HG02840 (cell line): ENCODE results near the gene VDR.
"Not testable (repeated sequence)": the region's sequence is repeated elsewhere in the genome, so short reads cannot be mapped to it uniquely, and the experiment has no call there.

Experiments used
- ATAC-seq: cut with Tn5 transposase; IDR thresholded peaks from one replicate; pipeline ENCODE4 v1.9.1; 2021; ENCODE audit warnings: mild to moderate bottlenecking, moderate library complexity, moderate number of reproducible peaks; ENCODE audit not compliant: unreplicated experiment, low FRiP score

The VDR gene

DNA sequence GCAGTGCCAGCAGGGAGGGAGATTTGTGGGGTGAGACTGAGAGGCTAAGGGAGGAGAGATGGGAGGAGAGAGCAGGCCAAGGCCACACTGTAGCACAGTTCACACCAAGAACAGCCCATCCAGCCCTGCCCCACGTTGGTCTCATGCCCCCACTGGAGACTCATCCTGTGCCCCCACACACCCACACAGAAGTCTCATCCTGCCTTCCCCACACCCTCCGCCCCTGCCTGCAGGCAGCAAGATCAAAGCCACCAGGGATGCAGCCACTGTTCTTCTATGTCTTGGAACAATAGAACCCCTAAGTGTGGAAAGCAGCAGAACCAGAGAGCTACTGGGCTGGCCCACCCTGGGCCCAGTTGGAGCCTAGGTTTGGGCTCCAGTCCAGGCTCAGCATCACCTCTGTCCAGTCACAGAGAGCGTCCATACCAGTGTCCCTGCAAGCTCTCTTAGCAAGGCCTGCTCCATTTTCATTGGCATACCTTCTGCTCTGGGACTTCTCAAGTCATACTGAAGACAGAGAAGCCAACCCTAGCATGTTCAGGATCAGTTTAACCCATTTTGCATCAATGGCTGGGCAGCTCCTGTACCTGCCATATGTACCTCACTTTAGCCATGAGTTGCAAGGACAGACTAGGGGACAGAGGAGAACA lies 53.4 kb downstream of the VDR start:
- no peak for ATAC-seq

DNA sequence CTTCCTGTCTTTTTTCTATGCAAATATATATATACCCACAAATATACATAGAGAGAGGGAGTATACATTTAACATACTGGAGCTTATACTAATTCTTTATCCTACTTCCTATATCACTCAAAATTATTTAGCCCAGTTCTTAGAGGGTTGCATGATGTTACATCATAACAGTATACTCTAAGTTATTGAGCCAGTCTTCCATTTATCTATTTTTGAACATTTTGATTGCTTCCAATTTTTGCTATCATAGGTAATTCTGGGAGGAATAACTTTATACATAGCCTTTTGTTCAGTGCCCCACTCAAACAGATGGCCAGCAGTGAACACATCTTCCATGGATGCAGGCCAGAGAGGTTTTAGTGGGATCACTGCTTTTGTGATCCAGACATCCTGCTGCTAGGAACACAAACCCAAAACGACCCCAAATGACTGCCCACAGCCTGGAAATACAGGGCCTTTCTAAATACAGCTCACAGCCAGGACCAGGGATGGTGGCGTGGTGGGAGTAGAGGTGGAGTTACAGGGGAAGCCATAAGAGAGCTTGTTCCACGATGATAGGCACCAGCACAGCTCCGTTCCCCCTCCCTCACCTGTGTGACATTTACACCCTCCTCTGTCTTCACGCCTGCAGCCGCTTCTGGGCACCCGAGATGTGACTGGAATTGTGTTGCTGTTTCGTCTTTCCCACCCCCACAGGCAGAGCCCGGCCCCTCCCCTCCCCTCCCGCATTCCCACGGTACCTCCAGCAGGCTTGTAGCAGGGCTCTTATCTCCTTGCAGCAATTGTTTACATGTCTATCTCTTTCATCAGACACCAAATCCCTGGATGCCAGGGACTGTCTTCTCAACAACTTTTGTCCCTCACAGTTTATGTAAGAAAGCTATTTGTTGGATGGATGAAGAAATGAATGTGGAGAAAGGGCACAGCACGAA lies 54.4 kb downstream of the VDR start:
- ATAC-seq: no peak

DNA sequence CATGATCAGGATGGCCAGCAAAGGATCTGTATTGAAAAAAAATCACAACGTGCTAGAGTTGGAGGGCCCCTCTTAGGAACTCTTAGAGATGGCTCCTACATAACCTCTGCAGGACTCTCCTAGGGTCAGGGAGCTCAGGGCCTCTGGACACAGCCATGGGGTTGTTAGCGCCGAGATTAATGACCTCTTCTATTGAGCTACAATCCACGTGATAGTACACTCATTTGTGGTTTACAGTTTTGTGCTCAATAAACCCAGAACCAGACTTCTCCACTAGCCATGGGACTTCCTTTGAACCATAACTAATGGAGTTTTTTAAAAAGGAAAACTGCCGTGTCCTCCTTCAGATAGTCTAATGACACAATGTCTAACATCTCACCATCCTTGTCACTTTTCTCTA lies 55.5 kb downstream of the VDR start:
- ATAC-seq: no peak

DNA sequence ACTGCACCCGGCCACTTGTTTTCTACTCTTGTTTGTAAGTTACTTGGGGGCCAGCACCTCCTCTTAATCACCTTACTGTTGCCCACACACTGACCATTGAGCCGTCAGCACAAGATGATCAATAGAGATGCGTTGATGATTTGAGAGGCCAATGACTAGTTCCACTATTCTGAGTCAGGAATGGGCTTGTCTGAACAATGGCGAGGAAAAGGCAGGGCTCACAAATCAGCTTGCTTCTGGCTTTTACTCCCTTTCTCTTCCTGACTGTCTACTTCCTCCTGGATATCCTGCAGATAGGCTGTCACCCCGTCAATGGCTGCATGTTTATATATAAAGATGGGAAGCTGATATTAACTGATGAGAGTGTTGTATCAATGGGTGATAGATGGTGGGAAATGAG lies 55.9 kb downstream of the VDR start:
- no peak for ATAC-seq

DNA sequence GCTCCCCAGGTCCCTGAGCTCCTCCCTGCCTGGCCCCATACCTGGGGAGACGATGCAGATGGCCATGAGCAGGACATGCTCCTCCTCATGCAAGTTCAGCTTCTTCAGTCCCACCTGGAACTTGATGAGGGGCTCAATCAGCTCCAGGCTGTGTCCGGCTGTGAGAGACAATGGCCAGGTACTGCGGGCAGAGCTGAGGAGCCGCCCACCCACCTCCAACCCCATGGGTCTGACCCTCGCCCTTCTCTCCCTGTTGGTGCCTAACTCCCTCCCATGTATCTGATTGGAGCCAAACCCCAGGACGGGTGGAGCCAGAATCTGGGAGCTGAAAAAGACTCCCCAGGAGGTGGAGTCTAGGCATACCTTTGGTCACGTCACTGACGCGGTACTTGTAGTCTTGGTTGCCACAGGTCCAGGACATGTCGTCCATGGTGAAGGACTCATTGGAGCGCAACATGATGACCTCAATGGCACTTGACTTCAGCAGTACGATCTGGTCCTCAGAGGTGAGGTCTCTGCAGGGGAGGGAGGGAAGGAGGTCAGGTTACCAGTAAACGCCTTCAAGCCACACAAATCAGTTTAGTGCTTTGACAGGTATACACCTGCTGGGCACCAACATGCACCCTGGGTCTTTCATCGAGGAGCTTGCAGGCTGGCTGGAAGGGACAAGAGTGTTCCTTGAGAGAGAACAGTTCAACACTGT lies 58.3 kb downstream of the VDR start:
- no peak for ATAC-seq

DNA sequence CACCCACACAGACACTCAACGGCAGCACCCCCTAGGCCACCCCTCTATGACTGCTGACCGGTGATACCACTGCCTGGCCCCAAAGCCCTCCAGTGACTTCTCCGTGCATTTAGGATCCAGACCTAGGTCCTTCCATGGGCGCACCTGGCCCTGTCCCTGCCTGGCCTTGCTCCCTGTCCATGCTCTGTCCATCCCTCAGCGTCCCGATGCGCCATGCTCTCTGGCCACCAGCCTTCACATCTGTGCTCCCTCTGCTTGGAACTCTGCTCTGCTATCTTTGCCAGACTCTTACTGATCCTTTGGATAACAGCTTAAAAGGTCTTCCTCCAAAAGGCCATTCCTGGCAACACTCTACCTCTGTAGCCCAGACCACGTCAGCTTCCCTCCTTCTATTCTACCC lies 59.7 kb downstream of the VDR start:
- no peak for ATAC-seq

DNA sequence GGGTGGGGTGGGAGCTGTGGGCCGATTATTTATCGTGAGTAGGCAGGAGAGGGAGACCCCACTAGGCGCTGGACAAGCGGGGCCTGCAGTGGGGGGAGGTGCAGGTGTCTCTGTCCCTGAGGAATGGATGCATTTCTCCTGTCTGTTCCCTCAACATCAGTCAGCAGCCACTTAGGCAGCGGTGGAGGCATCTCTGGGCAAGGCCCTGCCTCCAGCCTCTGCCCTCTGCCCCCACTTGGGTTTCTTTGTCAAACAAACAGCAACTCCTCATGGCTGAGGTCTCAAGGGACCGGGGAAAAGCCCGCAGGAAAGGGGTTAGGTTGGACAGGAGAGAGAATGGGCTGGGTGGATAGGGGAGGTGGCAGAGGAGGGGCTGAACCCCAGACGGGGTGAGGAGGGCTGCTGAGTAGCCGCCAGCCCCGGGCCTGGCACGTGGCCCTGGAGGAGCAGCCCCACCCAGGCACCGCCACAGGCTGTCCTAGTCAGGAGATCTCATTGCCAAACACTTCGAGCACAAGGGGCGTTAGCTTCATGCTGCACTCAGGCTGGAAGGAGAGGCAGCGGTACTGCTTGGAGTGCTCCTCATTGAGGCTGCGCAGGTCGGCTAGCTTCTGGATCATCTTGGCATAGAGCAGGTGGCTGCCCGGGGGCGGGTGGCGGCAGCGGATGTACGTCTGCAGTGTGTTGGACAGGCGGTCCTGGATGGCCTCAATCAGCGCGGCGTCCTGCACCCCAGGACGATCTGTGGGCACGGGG lies 60.4 kb downstream of the VDR start:
- ATAC-seq: no peak

DNA sequence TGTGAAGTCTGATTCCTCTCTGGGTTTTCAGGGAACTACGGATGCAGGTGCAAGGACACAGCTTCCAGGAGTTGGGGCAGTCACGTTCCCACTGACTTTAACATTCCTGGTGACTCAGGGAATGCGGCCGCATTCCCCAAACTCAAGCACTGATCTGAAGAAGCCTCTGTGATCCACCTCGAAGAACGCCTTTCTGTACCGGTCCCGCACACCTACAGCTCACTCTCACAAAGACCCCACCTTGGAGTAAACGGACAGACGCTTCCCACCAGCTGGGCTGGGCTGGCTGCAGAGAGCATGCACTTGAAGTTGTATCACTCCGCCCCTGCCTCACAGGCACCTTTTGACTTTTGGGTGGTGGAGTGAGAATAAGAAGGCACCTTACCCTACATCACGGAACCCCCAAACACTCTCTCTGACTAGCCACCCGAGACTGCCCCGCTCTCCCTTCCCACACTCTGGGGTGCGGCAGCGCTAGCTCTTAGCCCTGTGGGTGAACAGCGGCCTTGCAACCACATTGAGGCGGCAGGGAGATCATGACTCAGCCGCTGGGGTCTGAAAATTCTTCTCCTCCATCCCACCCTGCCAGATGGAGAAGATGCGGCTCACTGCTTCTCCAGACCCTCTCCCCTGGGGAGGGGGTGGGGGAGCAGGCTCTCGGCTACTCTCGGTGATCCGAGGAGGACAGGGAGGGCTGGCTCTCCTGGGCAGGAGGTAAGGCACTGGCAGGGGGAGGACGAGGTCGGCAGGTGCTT lies 61.4 kb downstream of the VDR start:
- no peak for ATAC-seq

DNA sequence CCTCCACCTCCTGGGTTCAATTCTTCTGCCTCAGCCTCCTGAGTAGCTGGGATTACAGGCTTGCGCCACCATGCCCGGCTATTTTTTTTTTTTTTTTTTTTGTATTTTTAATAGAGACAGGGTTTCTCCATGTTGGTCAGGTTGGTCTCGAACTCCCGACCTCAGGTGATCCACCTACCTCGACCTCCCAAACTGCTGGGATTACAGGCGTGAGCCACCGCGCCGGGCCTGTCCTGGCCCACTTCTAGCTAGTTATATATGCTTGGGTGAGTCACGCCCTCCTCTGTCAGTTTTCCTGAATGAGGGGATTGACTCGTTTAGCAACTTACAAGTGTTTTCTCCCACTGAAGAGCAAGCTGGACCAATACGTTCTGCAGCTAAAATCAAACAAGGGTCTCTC lies 62.3 kb downstream of the VDR start:
- not testable (repeated sequence) for ATAC-seq

DNA sequence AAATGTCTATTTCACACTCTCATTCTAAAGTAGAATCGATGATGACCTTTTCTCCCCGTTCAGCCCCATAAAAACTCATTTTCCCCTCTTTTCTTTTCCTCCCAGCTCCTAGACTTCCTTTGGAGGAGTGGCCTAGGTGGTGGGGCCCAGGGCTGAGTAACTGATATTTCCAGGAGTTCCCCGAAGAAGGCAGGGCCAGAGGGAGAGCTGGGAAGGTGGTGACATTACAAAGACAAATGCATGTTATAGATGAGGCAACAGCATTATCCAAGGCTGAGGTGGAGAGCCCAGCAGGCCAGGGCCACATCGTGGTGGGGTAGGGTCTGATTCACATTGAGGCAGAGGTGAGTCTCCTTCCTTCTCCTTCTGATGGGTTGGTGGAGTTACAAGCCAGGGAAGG lies 62.9 kb downstream of the VDR start:
- ATAC-seq: no peak

DNA sequence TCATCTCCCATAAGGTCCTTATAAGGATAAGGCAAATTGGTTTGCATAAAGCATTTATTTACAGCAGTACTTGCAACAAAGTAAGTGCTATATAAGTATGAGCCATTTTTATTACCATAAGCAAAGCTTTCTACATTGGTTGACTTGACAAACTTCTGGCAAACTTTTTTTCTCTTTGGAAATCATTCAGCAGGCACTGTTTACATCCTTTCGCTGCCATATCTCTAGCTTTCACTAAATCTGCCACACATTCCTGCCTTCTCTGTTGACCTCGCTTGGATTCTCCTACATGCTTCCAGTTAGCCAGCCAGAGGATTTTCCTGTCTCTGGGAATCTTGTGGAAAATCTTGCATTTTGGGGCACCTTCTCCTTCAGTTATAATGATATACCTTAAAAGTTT lies 63.3 kb downstream of the VDR start:
- ATAC-seq: no peak

DNA sequence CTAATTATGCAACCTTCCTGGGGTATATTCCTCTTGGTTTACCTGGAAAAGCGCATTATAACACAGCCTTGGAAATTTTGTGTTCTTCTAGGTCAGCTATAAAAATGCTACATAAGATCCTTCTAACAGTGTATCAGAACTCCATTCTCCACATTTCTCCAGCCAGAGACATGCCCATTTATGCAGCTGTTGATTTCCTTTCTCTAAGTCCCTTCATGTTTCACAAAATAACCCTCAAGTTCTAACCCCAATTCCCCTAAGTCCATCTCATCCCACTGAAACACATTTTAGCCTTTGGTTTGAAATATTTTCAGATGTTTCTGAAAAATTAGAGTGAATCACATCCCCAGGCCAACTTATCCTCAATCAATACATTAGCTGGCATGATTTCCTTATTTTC lies 64.2 kb downstream of the VDR start:
- no peak for ATAC-seq

DNA sequence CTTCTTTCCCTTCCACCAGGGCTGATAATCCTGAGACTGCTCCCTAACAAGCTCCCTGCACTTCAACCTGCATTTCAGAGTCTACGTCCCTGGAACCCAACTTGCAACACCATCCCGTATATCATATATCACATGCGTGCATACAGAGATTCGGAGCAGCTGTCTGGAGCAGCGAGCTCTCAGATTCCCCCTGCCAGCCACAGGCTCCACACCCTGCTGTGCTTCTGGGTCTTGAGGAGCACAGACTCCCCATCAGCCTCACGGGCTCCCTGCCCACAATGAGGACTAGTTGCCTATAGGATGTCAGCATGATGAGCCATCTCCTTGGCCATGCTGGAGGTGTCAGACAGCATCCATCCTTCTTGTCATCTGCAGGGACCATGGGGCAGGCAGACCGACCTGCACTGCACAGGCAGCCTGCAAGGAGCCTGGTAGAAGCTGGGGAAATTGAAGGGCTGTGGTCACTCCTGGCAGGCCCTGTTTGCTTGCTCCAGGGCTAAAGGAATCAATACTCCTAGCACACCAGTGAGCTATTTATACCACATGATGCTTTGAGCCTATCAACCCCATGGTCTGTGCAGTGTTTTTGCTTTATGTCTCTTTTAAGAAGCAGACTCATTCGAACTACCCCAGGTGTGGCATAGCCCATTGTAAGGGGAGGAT lies 65.4 kb downstream of the VDR start:
- ATAC-seq: no peak

DNA sequence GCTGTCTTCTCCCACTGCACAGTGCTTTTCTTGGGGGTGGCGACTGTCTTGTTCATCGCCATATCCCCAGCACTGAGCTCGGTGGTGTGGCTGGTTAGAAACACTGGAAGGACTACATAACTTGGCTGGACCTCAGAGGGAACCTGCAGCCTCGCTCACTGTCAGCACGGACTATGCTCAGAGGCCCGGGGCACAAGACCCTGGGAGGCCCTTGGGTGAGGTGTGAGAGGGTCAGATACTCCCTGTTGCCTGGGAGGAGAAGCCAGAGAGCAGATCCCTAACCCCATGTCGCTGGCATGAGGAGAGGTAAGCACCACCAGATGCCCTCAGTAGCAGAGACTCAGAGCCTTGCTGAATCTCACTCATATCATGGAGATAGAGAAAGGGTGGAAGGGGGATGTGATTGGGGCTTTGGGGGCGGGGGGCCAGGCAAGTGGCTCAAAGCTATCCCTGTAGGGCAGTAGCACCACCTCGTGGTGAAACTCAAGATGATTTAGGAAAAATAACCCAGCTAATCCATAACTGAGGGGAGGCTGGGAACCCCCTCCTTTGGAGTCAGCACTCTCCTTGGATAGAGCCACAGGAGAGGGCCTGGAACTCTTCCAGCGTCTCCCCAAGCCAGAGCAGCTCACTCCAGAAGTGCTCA lies 66.4 kb downstream of the VDR start:
- ATAC-seq: no peak

DNA sequence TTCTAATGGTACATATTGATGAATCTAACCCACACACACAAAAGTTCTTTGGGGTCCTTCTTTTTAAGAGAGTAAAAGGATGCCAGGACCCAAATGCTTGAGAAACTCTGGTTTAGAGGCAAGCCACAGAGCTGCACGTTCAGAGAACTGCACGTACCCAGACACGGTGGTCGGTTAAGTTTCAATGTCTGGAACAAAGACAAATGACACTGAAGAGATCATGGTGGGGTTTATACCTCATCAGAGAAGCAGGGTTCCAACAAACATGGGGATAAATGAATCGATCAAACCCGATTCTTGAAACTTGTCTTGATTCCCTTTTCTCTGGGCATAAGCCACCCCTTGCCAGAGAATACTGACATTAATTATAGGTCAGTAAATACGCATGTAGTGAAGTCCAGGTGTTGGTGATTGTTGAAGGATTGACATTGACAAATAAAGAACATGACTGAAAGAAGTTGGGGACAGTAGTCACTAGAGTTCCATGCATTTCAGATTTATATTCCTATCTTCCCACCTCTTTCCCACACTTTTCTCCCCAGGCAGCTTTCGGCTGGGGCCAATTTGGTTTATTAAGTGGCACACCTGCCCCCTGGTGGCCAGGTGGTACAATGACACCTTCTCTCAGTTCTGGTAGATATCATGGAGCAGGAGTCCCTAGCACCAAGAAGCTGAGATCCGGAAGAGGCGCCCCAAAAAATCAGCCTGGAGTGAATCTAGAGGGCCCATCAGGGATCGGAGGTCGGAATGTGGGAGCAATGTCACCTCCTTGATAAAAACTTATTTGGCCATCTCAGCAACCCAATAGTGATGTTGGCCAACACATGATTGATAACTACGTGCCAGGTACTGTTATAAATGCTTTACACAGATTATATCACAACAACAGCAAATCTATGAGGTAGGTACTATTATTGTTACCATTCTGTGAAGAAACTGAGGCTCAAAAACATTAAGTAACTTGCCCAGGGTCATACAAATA lies 67.3 kb downstream of the VDR start:
- ATAC-seq: no peak

DNA sequence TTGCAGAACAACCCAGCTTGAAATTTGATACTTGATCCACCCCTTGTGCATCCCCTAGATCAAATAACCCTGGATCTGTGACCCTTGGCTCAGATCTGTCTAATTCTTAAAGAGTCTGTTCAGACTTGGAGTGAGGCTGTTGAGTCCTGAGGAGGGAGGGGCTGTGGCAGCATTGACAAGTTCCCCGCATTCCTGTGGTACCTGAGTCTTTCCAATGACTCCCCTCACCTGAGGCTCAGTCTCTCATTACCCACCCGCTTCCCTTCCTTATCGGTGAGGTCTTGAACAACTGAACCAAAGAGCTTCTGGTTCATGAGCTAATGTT lies 69.0 kb downstream of the VDR start:
- ATAC-seq: no peak

DNA sequence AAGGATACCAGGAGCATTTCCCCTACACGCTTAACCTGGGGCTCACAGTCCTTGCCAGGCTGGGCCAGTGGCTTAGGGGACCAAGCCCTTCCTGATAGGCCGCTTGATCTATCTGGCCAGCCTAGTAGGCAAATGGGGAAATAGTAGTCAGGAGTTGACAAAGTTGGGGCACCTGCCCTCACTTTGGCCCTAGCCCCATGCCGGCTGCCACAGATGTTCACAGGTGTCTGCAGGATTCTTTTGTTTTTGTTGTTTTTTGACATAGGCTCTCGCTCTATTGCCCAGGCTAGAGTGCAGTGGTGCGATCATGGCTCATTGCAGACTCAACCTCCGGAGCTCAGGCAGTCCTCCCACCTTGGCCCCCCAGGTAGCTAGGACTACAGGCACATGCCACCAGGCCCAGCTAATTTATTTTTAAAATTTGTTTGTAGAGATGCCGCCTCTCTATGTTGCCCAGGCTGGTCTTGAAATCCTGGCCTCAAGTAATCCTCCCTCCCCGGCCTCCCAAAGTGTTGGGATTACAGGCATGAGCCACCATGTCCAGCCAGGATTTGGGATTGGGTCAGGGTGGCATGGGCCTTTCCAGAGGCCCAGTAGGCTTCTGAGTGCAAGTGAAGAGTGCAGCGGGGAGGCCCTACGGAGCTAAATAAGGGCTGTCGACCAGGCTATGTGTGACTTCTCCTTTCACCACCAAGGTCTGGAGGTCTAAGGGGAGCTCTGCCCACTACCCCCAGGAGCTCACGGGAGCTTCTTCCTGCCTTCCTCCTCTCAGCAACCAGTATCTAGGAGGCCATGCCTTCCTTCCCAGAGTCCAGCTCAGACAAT lies 69.6 kb downstream of the VDR start:
- no peak for ATAC-seq
